ENCODE measurements around the gene NDUFS2. TPM values are rescaled to one million over a fixed set of nuclear protein-coding genes. Genes with fewer than 3 reads are reported as not detected.

The NDUFS2 gene
- total RNA-seq, 2 experiments from 2014 or later = 49.9 to 55.7 TPM

DNA sequence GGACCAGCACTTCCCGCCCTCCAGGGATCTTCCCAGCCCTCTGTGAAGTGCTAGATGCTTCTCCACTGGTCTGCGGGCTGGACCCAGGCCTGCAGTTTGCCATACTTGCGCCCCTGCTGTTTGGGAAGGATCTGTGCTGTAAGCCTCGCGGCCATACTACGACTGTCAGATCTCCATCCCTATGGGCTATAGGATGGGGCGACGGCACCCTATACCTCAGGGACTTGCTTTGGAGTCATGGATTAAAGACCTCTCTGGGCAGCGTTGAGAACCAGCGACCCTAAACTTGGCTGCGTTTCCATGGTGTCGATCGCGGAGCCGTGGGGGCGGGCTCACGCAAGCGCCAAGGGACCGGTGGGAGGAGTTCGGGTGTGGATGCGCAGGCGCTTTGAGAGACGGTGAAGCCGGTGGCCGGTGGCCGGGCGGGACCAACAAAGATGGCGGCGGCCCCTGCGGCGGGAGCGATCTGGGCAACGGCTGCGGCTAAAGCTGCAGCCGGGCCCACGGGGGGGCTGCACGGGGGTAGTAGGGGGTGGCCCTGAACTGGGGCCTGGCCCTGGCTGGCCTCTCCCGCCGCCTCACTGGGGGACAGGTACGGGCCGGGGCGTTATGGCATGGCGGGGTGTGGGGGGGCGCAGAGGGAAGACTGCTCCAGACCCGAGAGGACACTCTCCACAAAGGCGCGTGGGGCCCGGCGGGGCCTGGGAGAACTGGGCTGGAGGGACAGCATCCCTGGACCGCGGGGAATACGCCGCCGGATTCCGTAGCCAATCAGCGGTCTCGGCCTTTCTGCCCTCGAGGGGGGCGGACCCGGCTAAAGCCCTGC is 42.9 kb upstream of the NDUFS2 start, which contains the start of gene USP21:
USP21 (plus strand) TSS at position 414 of the 826 bp plus-strand sequence. CDS start 1,141 bp downstream, outside the sequence.
- TF ChIP-seq, protein P1, sequence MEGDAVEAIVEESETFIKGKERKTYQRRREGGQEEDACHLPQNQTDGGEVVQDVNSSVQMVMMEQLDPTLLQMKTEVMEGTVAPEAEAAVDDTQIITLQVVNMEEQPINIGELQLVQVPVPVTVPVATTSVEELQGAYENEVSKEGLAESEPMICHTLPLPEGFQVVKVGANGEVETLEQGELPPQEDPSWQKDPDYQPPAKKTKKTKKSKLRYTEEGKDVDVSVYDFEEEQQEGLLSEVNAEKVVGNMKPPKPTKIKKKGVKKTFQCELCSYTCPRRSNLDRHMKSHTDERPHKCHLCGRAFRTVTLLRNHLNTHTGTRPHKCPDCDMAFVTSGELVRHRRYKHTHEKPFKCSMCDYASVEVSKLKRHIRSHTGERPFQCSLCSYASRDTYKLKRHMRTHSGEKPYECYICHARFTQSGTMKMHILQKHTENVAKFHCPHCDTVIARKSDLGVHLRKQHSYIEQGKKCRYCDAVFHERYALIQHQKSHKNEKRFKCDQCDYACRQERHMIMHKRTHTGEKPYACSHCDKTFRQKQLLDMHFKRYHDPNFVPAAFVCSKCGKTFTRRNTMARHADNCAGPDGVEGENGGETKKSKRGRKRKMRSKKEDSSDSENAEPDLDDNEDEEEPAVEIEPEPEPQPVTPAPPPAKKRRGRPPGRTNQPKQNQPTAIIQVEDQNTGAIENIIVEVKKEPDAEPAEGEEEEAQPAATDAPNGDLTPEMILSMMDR (IDR thresholded peaks at IDR 0.05) = no peak
- peaks cover 44% of the 10 kb centered on the region for H3K4me1 ChIP-seq (ENCODE audit: insufficient read depth, low read length)
- H3K27me3 Mint-ChIP-seq = no peaks in the 10 kb centered on the region
- peak within 1 kb of the TSS; percentile 98 for H3K4me3 ChIP-seq (ENCODE audit: low read length)
- no peaks in the 10 kb centered on the region for H3K9me3 ChIP-seq (ENCODE audit: control insufficient read depth in 1 of 2, insufficient read depth in 1 of 2, low read length in 2 of 2)
- peak within 1 kb of the TSS; percentile 93 for H3K4me3 Mint-ChIP-seq
- peaks cover 80% of the 10 kb centered on the region for H3K4me1 Mint-ChIP-seq (ENCODE audit: low read depth)
- peaks cover 70% of the 10 kb centered on the region for H3K36me3 Mint-ChIP-seq (ENCODE audit: low read depth)
- intact Hi-C loops (cut with DNase I, micrococcal nuclease) = loop anchor here in 1 of 2 experiments (5.0 to 10.0 kb wide), 3 partner anchors 92 to 814 kb away; partner anchors contain the start of genes ARHGAP30, COPA and NCSTN
- H3K9me3 Mint-ChIP-seq = no peaks in the 10 kb centered on the region
- DNase-seq (peak; percentile 89 to 96 (median 90)), ATAC-seq (ENCODE audit: poor library complexity) (peak; percentile 97)
- ChIA-PET POLR2A (interaction anchor here (0.9 to 2.7 kb wide), 5 partner anchors 22 to 113 kb away, joined by 4 to 12 read pairs (median 4); partner anchors contain the start of genes DEDD, NDUFS2 and TOMM40L), CTCF (no interaction called here)
- H3K27ac Mint-ChIP-seq = peak within 1 kb of the TSS; percentile 86
- peak within 1 kb of the TSS; percentile 70 to 91 for H3K27ac ChIP-seq (ENCODE audit: low read depth in 1 of 2, low read length in 2 of 2)
- peaks cover 44% of the 10 kb centered on the region for H3K36me3 ChIP-seq (ENCODE audit: insufficient read depth, low read length)
- no peaks in the 10 kb centered on the region for H3K27me3 ChIP-seq (ENCODE audit: control insufficient read depth in 1 of 2, insufficient read depth in 2 of 2, low read length in 2 of 2)

GRCh38 chr1:161159913-161160243 is 42.3 kb upstream of the NDUFS2 start:
- peak overlapping the region; percentile 98 for H3K4me3 ChIP-seq (ENCODE audit: low read length)
- no peak for DNase-seq
- H3K27me3 ChIP-seq (ENCODE audit: control insufficient read depth in 1 of 2, insufficient read depth in 2 of 2, low read length in 2 of 2) = no peaks in the 10 kb centered on the region
- peak overlapping the region; percentile 93 for H3K4me3 Mint-ChIP-seq
- peak overlapping the region; percentile 65 to 70 for H3K27ac ChIP-seq (ENCODE audit: low read depth in 1 of 2, low read length in 2 of 2)
- ATAC-seq (ENCODE audit: poor library complexity) = no peak
- intact Hi-C loops (cut with DNase I, micrococcal nuclease) = loop anchor here in 1 of 2 experiments (5.0 to 10.0 kb wide), 3 partner anchors 93 to 815 kb away; partner anchors contain the start of genes ARHGAP30, COPA and NCSTN
- peaks cover 73% of the 10 kb centered on the region for H3K36me3 Mint-ChIP-seq (ENCODE audit: low read depth)
- H3K27ac Mint-ChIP-seq = peak overlapping the region; percentile 86
- TF ChIP-seq, protein P1 (IDR thresholded peaks at IDR 0.05) = no peak
- peaks cover 78% of the 10 kb centered on the region for H3K4me1 Mint-ChIP-seq (ENCODE audit: low read depth)
- no peaks in the 10 kb centered on the region for H3K9me3 Mint-ChIP-seq
- no peaks in the 10 kb centered on the region for H3K9me3 ChIP-seq (ENCODE audit: control insufficient read depth in 1 of 2, insufficient read depth in 1 of 2, low read length in 2 of 2)
- no peaks in the 10 kb centered on the region for H3K27me3 Mint-ChIP-seq
- CTCF ChIA-PET = no interaction called here
- peaks cover 40% of the 10 kb centered on the region for H3K4me1 ChIP-seq (ENCODE audit: insufficient read depth, low read length)
- POLR2A ChIA-PET = interaction anchor here (0.9 to 1.8 kb wide), 2 partner anchors 42 to 66 kb away, joined by 4 to 12 read pairs; partner anchors contain the start of genes NDUFS2 and TOMM40L
- peaks cover 50% of the 10 kb centered on the region for H3K36me3 ChIP-seq (ENCODE audit: insufficient read depth, low read length)

DNA sequence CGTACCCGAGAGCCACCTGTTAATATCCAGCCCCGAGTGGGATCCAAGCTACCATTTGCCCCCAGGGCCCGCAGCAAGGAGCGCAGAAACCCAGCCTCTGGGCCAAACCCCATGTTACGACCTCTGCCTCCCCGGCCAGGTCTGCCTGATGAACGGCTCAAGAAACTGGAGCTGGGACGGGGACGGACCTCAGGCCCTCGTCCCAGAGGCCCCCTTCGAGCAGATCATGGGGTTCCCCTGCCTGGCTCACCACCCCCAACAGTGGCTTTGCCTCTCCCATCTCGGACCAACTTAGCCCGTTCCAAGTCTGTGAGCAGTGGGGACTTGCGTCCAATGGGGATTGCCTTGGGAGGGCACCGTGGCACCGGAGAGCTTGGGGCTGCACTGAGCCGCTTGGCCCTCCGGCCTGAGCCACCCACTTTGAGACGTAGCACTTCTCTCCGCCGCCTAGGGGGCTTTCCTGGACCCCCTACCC is 41.5 kb upstream of the NDUFS2 start:
- Histone ChIP-seq H3K4me3 (ENCODE audit: low read length) (no peak overlapping the region), H3K27ac (ENCODE audit: low read depth in 1 of 2, low read length in 2 of 2) (no peak overlapping the region), H3K9me3 (ENCODE audit: control insufficient read depth in 1 of 2, insufficient read depth in 1 of 2, low read length in 2 of 2) (no peaks in the 10 kb centered on the region), H3K27me3 (ENCODE audit: control insufficient read depth in 1 of 2, insufficient read depth in 2 of 2, low read length in 2 of 2) (no peaks in the 10 kb centered on the region), H3K36me3 (ENCODE audit: insufficient read depth, low read length) (peaks cover 51% of the 10 kb centered on the region), H3K4me1 (ENCODE audit: insufficient read depth, low read length) (peaks cover 45% of the 10 kb centered on the region)
- DNase-seq = peak in 1 of 14 experiments; percentile 35
- ChIA-PET POLR2A (no interaction called here), CTCF (no interaction called here)
- peak overlapping the region; percentile 98 for H3K27ac Mint-ChIP-seq
- peaks cover 78% of the 10 kb centered on the region for H3K4me1 Mint-ChIP-seq (ENCODE audit: low read depth)
- H3K9me3 Mint-ChIP-seq = no peaks in the 10 kb centered on the region
- H3K27me3 Mint-ChIP-seq = no peaks in the 10 kb centered on the region
- peak overlapping the region; percentile 93 for H3K4me3 Mint-ChIP-seq
- TF ChIP-seq, protein P1 (IDR thresholded peaks at IDR 0.05) = no peak
- intact Hi-C loops (cut with DNase I, micrococcal nuclease) = no loop called here
- no peak for ATAC-seq (ENCODE audit: poor library complexity)
- H3K36me3 Mint-ChIP-seq (ENCODE audit: low read depth) = peaks cover 68% of the 10 kb centered on the region

All from CD4-positive, alpha-beta T cell (primary cell).